K562 (cell line): ENCODE measurements around the gene ARHGAP15. TPM values are rescaled to one million over a fixed set of nuclear protein-coding genes. Genes with fewer than 3 reads are reported as not detected.

ENCODE experiments used
- ATAC-seq: fragments of 200-7000 bp; cut with Tn5 transposase; 3 replicates; pipeline ENCODE4 v1.9.1; 2020; ENCODE audit warnings: moderate library complexity
- BruUV-seq: library from RNA; stranded (reverse); fragments of 400-500 nt; replicated peaks from 2 replicates; lab custom pipeline; 2021; lab: Mats Ljungman, UMichigan
- CTCF ChIA-PET: fragments of 300-600 bp; formaldehyde crosslinking; extraction: SDS; loops from one replicate; lab custom pipeline; 2021; ENCODE audit warnings: low intra/inter-chr PET ratio; lab: Yijun Ruan, JAX
- POLR2A ChIA-PET: fragments of 300-600, 350-650 bp; sonication (Branson Sonifier 250); formaldehyde crosslinking; extraction: SDS; loops from one replicate; lab custom pipeline; 2021; ENCODE audit warnings: antibody characterized with exemption, inconsistent platforms; lab: Yijun Ruan, JAX
- DNase-seq, 4 experiments: peaks; one replicate each; pipeline versions ENCODE4 v3.0.0 to v3.0.0-alpha.2; 2011 to 2018; ENCODE audit warnings: low spot score in 3 of 4, mixed read lengths in 3 of 4; ENCODE audit errors: extremely low read depth in 1 of 4
- FAIRE-seq: peaks from 2 replicates; lab custom pipeline; 2011; peaks lifted over from hg19 to GRCh38; lab: Jason Lieb, UNC
- H2AFZ ChIP-seq: 2 replicates; pipeline ENCODE4 v1.6.0; 2011; ENCODE audit warnings: low read depth, low read length, control low read depth, inconsistent platforms
- H3K27ac ChIP-seq: fragments of 200-600 bp; 3 replicates; pipeline ENCODE4 v1.8.0; 2011; ENCODE audit warnings: low read depth, mild to moderate bottlenecking, control low read depth, inconsistent platforms, low read length, moderate library complexity, mixed read lengths; ENCODE audit errors: extremely low read depth
- H3K27me3 ChIP-seq, 2 experiments: fragments of 300-600 bp in 1 of 2; 2 replicates in 1 of 2; 3 replicates in 1 of 2; pipeline versions ENCODE4 v1.6.0 to v1.8.0; 2011; ENCODE audit warnings: inconsistent platforms in 2 of 2, low read length in 2 of 2, mild to moderate bottlenecking in 1 of 2, mixed read lengths in 1 of 2, moderate library complexity in 1 of 2; ENCODE audit not compliant: control insufficient read depth in 2 of 2, insufficient read depth in 2 of 2
- H3K36me3 ChIP-seq: fragments of 300-600 bp; 3 replicates; pipeline ENCODE4 v1.8.0; 2011; ENCODE audit warnings: mild to moderate bottlenecking, low read length, inconsistent platforms; ENCODE audit not compliant: control insufficient read depth, insufficient read depth
- H3K4me1 ChIP-seq, 2 experiments: fragments of 200-600 bp in 1 of 2; replicated peaks in 1 of 2; 2 replicates in 1 of 2; 3 replicates in 1 of 2; pipeline versions ENCODE4 v1.5.1 to v1.8.0; 2011; ENCODE audit warnings: inconsistent platforms in 2 of 2, low read length in 2 of 2, mild to moderate bottlenecking in 1 of 2, mixed read lengths in 1 of 2, moderate library complexity in 1 of 2; ENCODE audit not compliant: control insufficient read depth in 2 of 2, insufficient read depth in 2 of 2
- H3K4me2 ChIP-seq: 2 replicates; pipeline ENCODE4 v1.6.1; 2011; ENCODE audit warnings: low read length, control low read depth, inconsistent platforms, mixed read lengths; ENCODE audit not compliant: insufficient read depth
- H3K4me3 ChIP-seq: fragments of 200-600 bp; sonication (generic), shearing (Covaris generic); 2 replicates; pipeline ENCODE4 v1.5.1; 2016; ENCODE audit warnings: control low read depth, inconsistent platforms
- H3K79me2 ChIP-seq: fragments of 200-600 bp; 3 replicates; pipeline ENCODE4 v1.8.0; 2011; ENCODE audit warnings: low read length, inconsistent platforms; ENCODE audit not compliant: control insufficient read depth, insufficient read depth
- H3K9ac ChIP-seq, 2 experiments: 2 replicates each; pipeline versions ENCODE4 v1.6.0 to v1.6.1; 2011; ENCODE audit warnings: low read depth in 2 of 2, low read length in 2 of 2, control low read depth in 1 of 2, inconsistent platforms in 1 of 2, mild to moderate bottlenecking in 1 of 2, mixed read lengths in 1 of 2; ENCODE audit not compliant: insufficient read depth in 1 of 2
- H3K9me1 ChIP-seq: one replicate; pipeline ENCODE4 v1.6.0; 2011; ENCODE audit warnings: inconsistent platforms, mild to moderate bottlenecking, low read length, moderate library complexity; ENCODE audit not compliant: control insufficient read depth, insufficient read depth
- H3K9me3 ChIP-seq: replicated peaks from 2 replicates; pipeline ENCODE4 v1.5.1; 2011; ENCODE audit warnings: low read depth, low read length, inconsistent platforms; ENCODE audit not compliant: control insufficient read depth, insufficient read depth
- H4K20me1 ChIP-seq: replicated peaks from 2 replicates; pipeline ENCODE4 v1.6.1; 2011; ENCODE audit warnings: low read length, inconsistent platforms, mixed read lengths; ENCODE audit not compliant: control insufficient read depth, insufficient read depth
- CTCF ChIP-seq, 3 experiments: IDR thresholded peaks in 2 of 3; conservative IDR thresholded peaks in 1 of 3; 2 replicates each; pipeline ENCODE4 v1.5.1; 2011 to 2012; ENCODE audit warnings: low read length in 3 of 3, mild to moderate bottlenecking in 3 of 3, control low read depth in 2 of 3, improper control_type of control experiment in 1 of 3, inconsistent platforms in 1 of 3, low read depth in 1 of 3, mixed read lengths in 1 of 3, moderate library complexity in 1 of 3; ENCODE audit not compliant: insufficient read depth in 2 of 3
- DEAF1 ChIP-seq: fragments of 450-650 bp; formaldehyde crosslinking; IDR thresholded peaks from 2 replicates; pipeline ENCODE4 v1.4.0; 2020; ENCODE audit warnings: mild to moderate bottlenecking, moderate library complexity
- REST ChIP-seq, 2 experiments: fragments of 450-650 bp; formaldehyde crosslinking in 1 of 2; IDR thresholded peaks; 2 replicates each; pipeline versions ENCODE4 v1.4.0 to v1.6.1; 2014 to 2020; ENCODE audit warnings: mild to moderate bottlenecking in 2 of 2, borderline replicate concordance in 1 of 2, low read depth in 1 of 2
- STAG1 ChIP-seq: sonication (generic); formaldehyde crosslinking; IDR thresholded peaks from 2 replicates; pipeline ENCODE4 v1.5.0; 2020; ENCODE audit warnings: missing genetic modification reagents, borderline replicate concordance
- TAF7 ChIP-seq: fragments of 450-650 bp; IDR thresholded peaks from 2 replicates; pipeline ENCODE4 v1.6.1; 2016; ENCODE audit warnings: missing genetic modification characterization, missing compliant biosample characterization
- USF2 ChIP-seq: sonication (generic); formaldehyde crosslinking; IDR thresholded peaks from 2 replicates; pipeline ENCODE4 v1.5.0; 2020; ENCODE audit warnings: missing genetic modification reagents
- WGBS: fragments of 100-300 bp; shearing (Covaris generic); methylation state at CpG from one replicate; pipeline ENCODE4 v1.1.6; 2016; ENCODE audit warnings: low coverage, mixed read lengths; ENCODE audit not compliant: insufficient coverage; ENCODE audit errors: missing lambda C conversion rate; 5-methylcytosine and 5-hydroxymethylcytosine counted together
- in situ Hi-C: fragments of 300-500 bp; cut with MboI; formaldehyde crosslinking; loops from 4 replicates; pipeline ENCODE4 v1.15.0; 2018; ENCODE audit warnings: inconsistent platforms, mixed read lengths
- intact Hi-C: fragments of 100-400 bp; cut with micrococcal nuclease; formaldehyde crosslinking; loops from 2 replicates; pipeline ENCODE4 v1.14.2; 2022
- polyA plus RNA-seq, 8 experiments: library from polyadenylated mRNA; depleted of rRNA in 4 of 8; stranded (reverse) in 5 of 8; unstranded in 3 of 8; fragments of >200 nt; fragmentation: Nextera tagmentation in 2 of 8; fragmentation: Illumina TruSeq in 1 of 8; extraction: Ambion mirVana in 2 of 8; extraction: Trizol in 1 of 8; gene quantifications; 2 replicates each; pipeline versions ENCODE4 v1.2.1 to v1.2.3, GENCODE V29; 2011 to 2014; ENCODE audit warnings: inconsistent platforms in 1 of 8, missing spikeins in 1 of 8
- total RNA-seq, 7 experiments: library from RNA; depleted of rRNA in 6 of 7; stranded (reverse); fragments of >200 nt in 6 of 7; fragmentation: Illumina TruSeq in 2 of 7; extraction: Trizol in 2 of 7; gene quantifications; 2 replicates each; pipeline versions ENCODE4 v1.2.1 to v1.2.3, GENCODE V29; 2011 to 2021; ENCODE audit warnings: low replicate concordance in 1 of 7

ARHGAP15 gene
- total and polyA plus RNA-seq, 9 of the 15 experiments (the other 6 are each of a cell fraction or from before 2014, with no cell fraction given), result 1.5 to 17.9 (median 7.9) TPM

GRCh38 chr2:143110758-143111428 lies 18.3 kb upstream of the ARHGAP15 start:
- Histone ChIP-seq H3K4me2 (no peak overlapping the region), H3K36me3 (no peaks in the 10 kb centered on the region), H2AFZ (no peak overlapping the region), H3K79me2 (no peaks in the 10 kb centered on the region), H3K4me3 (no peak overlapping the region), H3K9me3 (no peaks in the 10 kb centered on the region), H3K27me3 (no peaks in the 10 kb centered on the region), H3K4me1 (no peaks in the 10 kb centered on the region), H4K20me1 (no peaks in the 10 kb centered on the region), H3K9ac (no peak overlapping the region), H3K27ac (no peak overlapping the region), H3K9me1 (no peaks in the 10 kb centered on the region)
- 3% methylated on average over 6 of the region's 6 CpGs for WGBS
- BruUV-seq, result no TSS peak
- intact Hi-C loops, result loop anchor here (1.0 kb wide), 2 partner anchors 111 to 148 kb away; no protein-coding TSS in a partner anchor
- FAIRE-seq (peak; percentile 88), DNase-seq (peak; percentile 37 to 80 (median 42)), ATAC-seq (peak; percentile 85)
- in situ Hi-C loops, result loop anchor here (5.0 kb wide), 1 partner anchor 146 kb away; no protein-coding TSS in a partner anchor
- ChIA-PET POLR2A (interaction anchor here (0.5 kb wide), 1 partner anchor 1978 kb away, joined by 5 read pairs; no protein-coding TSS in a partner anchor), CTCF (interaction anchor here (0.8 to 2.1 kb wide), 2 partner anchors 112 to 149 kb away, joined by 3 to 6 read pairs; no protein-coding TSS in a partner anchor)
- TF ChIP-seq CTCF (IDR thresholded peaks at IDR 0.05 in 2 of 3, conservative IDR thresholded peaks at IDR 0.05 in 1 of 3; ENCODE audit: insufficient read depth in 2 of 3, low read depth in 1 of 3, low read length in 3 of 3) (peak; percentile 62 to 71 (median 65)), REST (IDR thresholded peaks at IDR 0.05; ENCODE audit: borderline replicate concordance) (peak; percentile 55; the same call in 1 of the 2 replicates), REST (CRISPR knock-in tag; IDR thresholded peaks at IDR 0.05; ENCODE audit: low read depth) (no peak), STAG1 (CRISPR knock-in tag) (peak; percentile 62; the same call in 1 of the 2 replicates), USF2 (CRISPR knock-in tag) (no peak), TAF7 (no peak), DEAF1 (CRISPR knock-in tag) (peak; percentile 49)
